Mesendoderm (in vitro differentiated cells): ENCODE data around the gene E2F7.

Source experiments
- DNase-seq: peaks from one replicate; pipeline ENCODE4 v3.0.0; 2013
- H2AK5ac ChIP-seq: 2 replicates; pipeline ENCODE4 v1.6.1; 2013; ENCODE audit warnings: low read length, inconsistent platforms
- H2BK120ac ChIP-seq: 2 replicates; pipeline ENCODE4 v1.6.1; 2013; ENCODE audit warnings: low read depth, mild to moderate bottlenecking, low read length, moderate library complexity, mixed read lengths
- H2BK15ac ChIP-seq: replicated peaks from 2 replicates; pipeline ENCODE4 v1.6.1; 2013; ENCODE audit warnings: low read depth, mild to moderate bottlenecking, moderate library complexity
- H2BK5ac ChIP-seq: 2 replicates; pipeline ENCODE4 v1.6.1; 2013; ENCODE audit warnings: low read length, inconsistent platforms
- H3K18ac ChIP-seq: 2 replicates; pipeline ENCODE4 v1.6.1; 2013; ENCODE audit warnings: mild to moderate bottlenecking, low read length, mixed read lengths
- H3K23ac ChIP-seq: one replicate; pipeline ENCODE4 v1.6.1; 2013; ENCODE audit warnings: low read length
- H3K27ac ChIP-seq: 2 replicates; pipeline ENCODE4 v1.5.1; 2013; ENCODE audit warnings: low read depth, mild to moderate bottlenecking, inconsistent platforms, low read length, moderate library complexity
- H3K27me3 ChIP-seq: 2 replicates; pipeline ENCODE4 v1.6.1; 2013; ENCODE audit warnings: low read length, control low read depth, mild to moderate bottlenecking, inconsistent platforms; ENCODE audit not compliant: insufficient read depth, poor library complexity
- H3K36me3 ChIP-seq: 2 replicates; pipeline ENCODE4 v1.6.1; 2013; ENCODE audit warnings: low read length, inconsistent platforms; ENCODE audit not compliant: control insufficient read depth, insufficient read depth
- H3K4ac ChIP-seq: one replicate; pipeline ENCODE4 v1.6.1; 2013; ENCODE audit warnings: low read depth, mild to moderate bottlenecking, low read length, moderate library complexity
- H3K4me1 ChIP-seq: 2 replicates; pipeline ENCODE4 v1.6.1; 2013; ENCODE audit warnings: low read depth, low read length, inconsistent platforms; ENCODE audit not compliant: control insufficient read depth
- H3K4me2 ChIP-seq: 2 replicates; pipeline ENCODE4 v1.6.1; 2013; ENCODE audit warnings: low read length
- H3K4me3 ChIP-seq: 2 replicates; pipeline ENCODE4 v1.5.1; 2013; ENCODE audit warnings: mild to moderate bottlenecking, low read length
- H3K56ac ChIP-seq: one replicate; pipeline ENCODE4 v1.6.1; 2013; ENCODE audit warnings: low read length
- H3K79me1 ChIP-seq: 2 replicates; pipeline ENCODE4 v1.6.1; 2013; ENCODE audit warnings: low read length, inconsistent platforms
- H3K79me2 ChIP-seq: 2 replicates; pipeline ENCODE4 v1.6.1; 2013; ENCODE audit warnings: mild to moderate bottlenecking, low read length; ENCODE audit not compliant: control insufficient read depth, insufficient read depth
- H3K9ac ChIP-seq: 2 replicates; pipeline ENCODE4 v1.6.1; 2013; ENCODE audit warnings: low read length, inconsistent platforms
- H4K5ac ChIP-seq: one replicate; pipeline ENCODE4 v1.6.1; 2013; ENCODE audit warnings: low read length
- H4K8ac ChIP-seq: one replicate; pipeline ENCODE4 v1.6.1; 2013; ENCODE audit warnings: low read depth, mild to moderate bottlenecking, control low read depth, low read length, moderate library complexity
- WGBS: extraction: QIAGEN DNeasy Blood & Tissue Kit; methylation state at CpG from one replicate; pipeline ENCODE4 v1.1.7; 2013; ENCODE audit warnings: low lambda C conversion rate, missing lambda C conversion rate; ENCODE audit not compliant: insufficient coverage; ENCODE audit errors: extremely low coverage; 5-methylcytosine and 5-hydroxymethylcytosine counted together

Gene E2F7

DNA sequence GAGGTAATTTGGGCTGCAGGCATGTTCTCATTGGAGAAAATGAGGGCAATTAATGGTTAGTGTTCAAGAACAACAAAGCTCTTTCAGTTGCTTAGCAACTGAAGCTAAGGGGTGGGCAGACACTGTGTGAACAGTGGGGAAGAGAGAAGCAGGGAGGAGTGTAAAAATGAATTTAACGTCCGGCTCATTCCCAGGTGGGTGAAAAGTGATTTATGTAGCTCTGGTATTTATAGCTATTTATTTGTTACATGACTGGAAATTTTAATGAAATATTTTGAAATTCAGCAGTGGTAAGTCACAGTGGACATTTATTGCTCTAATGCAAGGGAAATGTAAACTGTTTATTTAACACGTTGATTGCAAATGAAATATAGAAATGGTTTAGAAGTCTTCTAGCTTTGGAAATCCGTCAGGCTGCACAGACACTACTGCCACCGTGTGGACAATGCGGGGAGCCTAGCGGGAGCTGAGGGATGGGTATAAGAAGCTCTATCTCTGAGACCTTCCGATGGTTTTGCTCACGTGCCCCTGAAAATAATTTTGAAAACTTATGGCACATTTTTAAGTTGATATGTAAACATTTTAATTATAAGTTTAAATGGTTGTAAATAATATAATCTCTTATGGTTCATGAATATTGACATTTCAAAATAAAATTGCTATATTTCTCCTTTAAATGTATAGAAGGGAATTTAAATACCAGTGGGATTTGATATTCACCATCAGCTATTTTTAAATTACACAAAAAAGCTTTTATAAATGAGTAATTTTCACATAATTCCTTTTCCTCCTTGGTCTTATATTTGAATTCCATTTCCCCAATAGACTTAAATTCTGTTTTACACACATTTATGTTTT, 54.4 kb downstream of the E2F7 start:
- Histone ChIP-seq H2BK15ac (no peak overlapping the region), H3K4me2 (no peak overlapping the region), H3K9ac (no peak overlapping the region), H3K79me1 (no peaks in the 10 kb centered on the region), H2BK5ac (no peak overlapping the region), H3K18ac (no peak overlapping the region), H3K79me2 (no peaks in the 10 kb centered on the region), H2BK120ac (no peak overlapping the region), H3K23ac (no peak overlapping the region), H3K27me3 (no peaks in the 10 kb centered on the region), H3K4me3 (no peak overlapping the region), H4K5ac (no peak overlapping the region), H3K4me1 (no peaks in the 10 kb centered on the region), H4K8ac (no peak overlapping the region), H3K27ac (no peak overlapping the region), H3K56ac (no peak overlapping the region), H3K4ac (no peak overlapping the region), H2AK5ac (no peak overlapping the region), H3K36me3 (no peaks in the 10 kb centered on the region)
- WGBS = no CpG with 5 or more reads among the region's 9 CpGs
- DNase-seq = peak; percentile 70

DNA sequence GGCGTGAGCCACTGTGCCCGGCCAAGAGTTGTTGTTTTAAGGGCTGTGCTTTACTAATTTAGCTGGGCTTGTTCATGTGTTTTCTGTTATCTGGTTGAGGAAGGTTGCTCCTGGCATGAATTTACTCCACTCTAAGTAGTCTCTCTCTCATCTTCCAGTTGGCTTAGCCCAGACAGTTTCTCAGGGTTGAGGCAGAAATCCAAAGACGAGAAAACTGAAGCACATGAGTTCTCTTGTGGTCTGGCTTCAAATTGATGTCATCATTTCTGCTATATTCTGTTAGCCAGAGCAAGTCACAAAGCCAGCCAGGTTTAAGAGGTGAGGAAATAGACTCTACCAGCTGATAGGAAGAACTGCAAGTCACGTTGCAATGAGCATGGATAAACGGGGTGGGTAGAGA, 57.9 kb downstream of the E2F7 start:
- Histone ChIP-seq H3K27me3 (no peaks in the 10 kb centered on the region), H2BK15ac (no peak overlapping the region), H3K4me3 (no peak overlapping the region), H3K9ac (no peak overlapping the region), H2AK5ac (no peak overlapping the region), H3K27ac (no peak overlapping the region), H4K8ac (no peak overlapping the region), H2BK120ac (no peak overlapping the region), H4K5ac (no peak overlapping the region), H3K23ac (no peak overlapping the region), H3K56ac (no peak overlapping the region), H3K79me1 (no peaks in the 10 kb centered on the region), H3K36me3 (no peaks in the 10 kb centered on the region), H2BK5ac (no peak overlapping the region), H3K4me2 (no peak overlapping the region), H3K4ac (no peak overlapping the region), H3K18ac (no peak overlapping the region), H3K79me2 (no peaks in the 10 kb centered on the region), H3K4me1 (no peaks in the 10 kb centered on the region)
- no CpG with 5 or more reads among the region's 5 CpGs for WGBS
- DNase-seq = no peak

DNA sequence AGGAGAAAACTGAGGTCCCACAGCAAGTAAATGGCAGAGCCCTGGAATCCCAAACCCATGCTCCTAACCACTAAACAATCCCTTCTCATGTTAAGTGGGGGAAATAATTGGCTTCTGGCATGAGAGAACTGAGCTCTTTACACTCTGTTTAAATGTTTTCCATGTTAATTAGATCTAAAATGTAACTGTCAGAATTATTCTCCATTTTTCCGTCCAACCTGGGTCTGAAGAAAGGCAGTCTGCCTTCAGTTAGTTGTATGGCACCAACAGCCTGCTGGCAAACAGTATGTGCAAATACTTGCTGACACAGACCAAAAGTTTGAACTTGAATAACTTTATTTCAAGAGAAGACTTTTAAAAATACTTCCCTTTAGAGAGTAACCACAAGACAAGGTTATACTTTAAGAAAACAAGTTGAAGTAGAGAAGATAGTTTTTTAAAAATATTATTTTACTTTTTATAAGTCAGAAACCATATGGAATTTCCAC, 59.7 kb downstream of the E2F7 start:
- H3K4me3 ChIP-seq = no peak overlapping the region
- no peaks in the 10 kb centered on the region for H3K36me3 ChIP-seq

DNA sequence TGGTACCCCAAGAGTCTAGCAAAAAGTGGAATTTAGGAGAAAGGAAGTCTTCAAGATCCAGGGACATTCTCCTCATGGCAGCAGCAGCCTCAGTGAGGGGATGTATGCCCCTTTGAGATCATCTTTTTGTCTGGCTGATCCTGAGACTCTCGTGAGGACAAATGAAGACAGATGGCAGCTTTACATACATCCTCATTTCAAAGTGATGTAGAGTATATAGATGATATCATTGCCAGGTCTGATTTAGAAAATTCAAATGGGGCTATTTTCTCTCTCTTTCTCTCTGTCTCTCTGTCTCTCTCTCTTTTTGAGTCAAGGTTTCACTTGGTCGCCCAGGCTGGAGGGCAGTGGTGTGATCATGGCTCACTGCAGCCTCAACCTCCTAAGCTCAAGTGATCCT, 61.5 kb downstream of the E2F7 start:
- Histone ChIP-seq H4K8ac (no peak overlapping the region), H3K36me3 (no peaks in the 10 kb centered on the region), H2BK15ac (no peak overlapping the region), H3K4ac (no peak overlapping the region), H2BK5ac (no peak overlapping the region), H3K4me1 (no peaks in the 10 kb centered on the region), H3K4me2 (no peak overlapping the region), H3K27me3 (no peaks in the 10 kb centered on the region), H3K56ac (no peak overlapping the region), H3K4me3 (no peak overlapping the region), H2AK5ac (no peak overlapping the region), H2BK120ac (no peak overlapping the region), H4K5ac (no peak overlapping the region), H3K27ac (no peak overlapping the region), H3K79me2 (no peaks in the 10 kb centered on the region), H3K79me1 (no peaks in the 10 kb centered on the region), H3K23ac (no peak overlapping the region), H3K9ac (no peak overlapping the region), H3K18ac (no peak overlapping the region)
- no peak for DNase-seq
- WGBS = no CpG with 5 or more reads among the region's 2 CpGs

More for the DNA sequence above, 59.7 kb downstream of the E2F7 start:
- no peaks in the 10 kb centered on the region for H3K79me1 ChIP-seq
- H3K18ac ChIP-seq = no peak overlapping the region
- H4K5ac ChIP-seq = no peak overlapping the region
- no peak overlapping the region for H2BK120ac ChIP-seq
- H3K4me1 ChIP-seq = no peaks in the 10 kb centered on the region
- no peak overlapping the region for H3K9ac ChIP-seq
- no peak overlapping the region for H3K23ac ChIP-seq
- no peak for DNase-seq
- no peak overlapping the region for H3K4me2 ChIP-seq
- H3K27ac ChIP-seq = no peak overlapping the region
- H2BK5ac ChIP-seq = no peak overlapping the region
- H3K27me3 ChIP-seq = no peaks in the 10 kb centered on the region
- H4K8ac ChIP-seq = no peak overlapping the region
- no peak overlapping the region for H3K56ac ChIP-seq
- no peaks in the 10 kb centered on the region for H3K79me2 ChIP-seq
- no peak overlapping the region for H2BK15ac ChIP-seq
- no peak overlapping the region for H2AK5ac ChIP-seq
- no CpG with 5 or more reads among the region's 1 CpG for WGBS
- no peak overlapping the region for H3K4ac ChIP-seq

DNA sequence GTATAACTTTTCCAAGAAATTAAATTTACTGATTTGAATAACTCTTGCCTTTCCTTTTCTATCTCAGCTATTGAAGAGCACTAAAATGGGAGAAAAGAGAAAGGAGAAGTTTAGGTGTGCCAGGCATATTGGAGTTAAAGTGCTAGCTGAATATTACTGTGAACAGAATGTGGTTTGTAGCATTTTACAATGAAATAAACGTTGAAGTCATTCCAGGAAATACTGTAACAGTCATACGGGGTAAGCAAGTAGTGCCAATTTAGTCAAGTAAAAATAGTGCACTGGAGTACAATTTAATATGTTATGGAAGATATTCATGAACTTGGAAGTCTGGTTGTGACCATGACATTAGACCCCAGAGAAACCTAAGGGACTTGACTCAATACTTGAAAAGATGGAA, 62.1 kb downstream of the E2F7 start:
- no peak for DNase-seq
- no peaks in the 10 kb centered on the region for H3K79me2 ChIP-seq
- no peaks in the 10 kb centered on the region for H3K27me3 ChIP-seq
- H3K56ac ChIP-seq = no peak overlapping the region
- WGBS = no CpG with 5 or more reads among the region's 2 CpGs
- no peaks in the 10 kb centered on the region for H3K79me1 ChIP-seq
- H3K4me3 ChIP-seq = no peak overlapping the region
- H2BK15ac ChIP-seq = no peak overlapping the region
- no peaks in the 10 kb centered on the region for H3K36me3 ChIP-seq
- no peak overlapping the region for H3K4ac ChIP-seq
- H3K9ac ChIP-seq = no peak overlapping the region
- H3K4me2 ChIP-seq = no peak overlapping the region
- H4K5ac ChIP-seq = no peak overlapping the region
- H3K18ac ChIP-seq = no peak overlapping the region
- H2AK5ac ChIP-seq = no peak overlapping the region
- no peak overlapping the region for H4K8ac ChIP-seq
- no peak overlapping the region for H2BK120ac ChIP-seq
- H3K27ac ChIP-seq = no peak overlapping the region
- H2BK5ac ChIP-seq = no peak overlapping the region
- H3K23ac ChIP-seq = no peak overlapping the region
- H3K4me1 ChIP-seq = no peaks in the 10 kb centered on the region

DNA sequence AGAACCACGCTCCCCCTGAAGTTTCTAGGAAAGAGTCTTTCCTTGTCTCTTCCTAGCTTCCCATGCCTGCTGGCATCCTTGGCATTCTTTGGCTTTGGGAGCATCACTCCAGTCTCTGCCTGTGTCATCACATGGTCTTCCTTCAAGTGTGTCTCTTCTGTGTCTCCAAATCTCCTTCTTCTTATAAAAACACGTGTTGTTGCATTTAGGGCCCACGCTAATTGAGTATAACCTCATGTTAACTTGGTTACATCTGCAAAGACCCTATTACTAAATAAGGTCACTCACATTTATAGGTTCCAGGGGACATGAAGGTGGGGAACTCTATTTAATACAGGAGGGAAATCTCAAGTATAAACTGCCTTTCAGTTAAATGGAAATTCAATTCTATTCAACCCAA, 63.0 kb downstream of the E2F7 start:
- Histone ChIP-seq H3K79me1 (no peaks in the 10 kb centered on the region), H3K18ac (no peak overlapping the region), H2BK120ac (no peak overlapping the region), H3K9ac (no peak overlapping the region), H3K79me2 (no peaks in the 10 kb centered on the region), H3K4me1 (no peaks in the 10 kb centered on the region), H3K36me3 (no peaks in the 10 kb centered on the region), H3K27me3 (no peaks in the 10 kb centered on the region), H4K5ac (no peak overlapping the region), H2BK5ac (no peak overlapping the region), H2BK15ac (no peak overlapping the region), H3K56ac (no peak overlapping the region), H3K27ac (no peak overlapping the region), H3K4me2 (no peak overlapping the region), H3K4me3 (no peak overlapping the region), H4K8ac (no peak overlapping the region), H2AK5ac (no peak overlapping the region), H3K4ac (no peak overlapping the region), H3K23ac (no peak overlapping the region)
- no CpG with 5 or more reads among the region's 3 CpGs for WGBS
- no peak for DNase-seq
